ENCODE measurements around the gene GABARAPL1. TPM values are rescaled to one million over a fixed set of nuclear protein-coding genes. Genes with fewer than 3 reads are reported as not detected.

The GABARAPL1 gene
- total and polyA plus RNA-seq, 2 donors (not counting 1 experiment from before 2014, with no cell fraction given), result 4.5 to 11.9 TPM

DNA sequence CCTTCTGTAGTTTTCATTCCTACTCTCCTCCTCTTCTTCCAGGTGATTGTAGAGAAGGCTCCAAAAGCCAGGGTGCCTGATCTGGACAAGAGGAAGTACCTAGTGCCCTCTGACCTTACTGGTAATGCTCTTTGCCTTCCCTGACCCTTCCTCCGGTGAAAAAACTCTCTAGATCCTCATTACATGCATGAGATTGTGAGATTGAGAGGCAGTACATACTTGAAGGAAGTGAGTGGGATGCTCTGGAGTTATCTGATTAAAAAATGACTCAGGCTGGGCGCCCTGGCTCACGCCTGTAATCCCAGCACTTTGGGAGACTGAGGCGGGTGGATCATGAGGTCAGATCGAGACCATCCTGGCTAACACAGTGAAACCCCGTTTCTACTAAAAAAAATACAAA is 5.3 kb downstream of the GABARAPL1 start:
- Histone ChIP-seq H3K9ac (ENCODE audit: low read length) (no peak overlapping the region), H2AFZ (ENCODE audit: insufficient read depth, low read depth, low read length, poor library complexity, severe bottlenecking) (no peak overlapping the region), H3K27ac (ENCODE audit: low read length in 2 of 2) (no peak overlapping the region), H3K4me2 (replicated peaks; ENCODE audit: low read depth, low read length, poor library complexity, severe bottlenecking) (no peak overlapping the region), H4K20me1 (ENCODE audit: control insufficient read depth, insufficient read depth, low read length, poor library complexity, severe bottlenecking) (no peaks in the 10 kb centered on the region), H3K9me3 (ENCODE audit: control extremely low read depth in 1 of 3, control insufficient read depth in 2 of 3, insufficient read depth in 1 of 3, low read length in 2 of 3) (no peaks in the 10 kb centered on the region), H3K79me2 (ENCODE audit: control insufficient read depth, insufficient read depth, low read length) (no peaks in the 10 kb centered on the region), H3K4me1 (ENCODE audit: control insufficient read depth in 2 of 2, insufficient read depth in 2 of 2, low read length in 2 of 2) (peaks cover 8 to 10% of the 10 kb centered on the region in 2 donors), H3K4me3 (ENCODE audit: control extremely low read depth in 1 of 5, extremely low read depth in 1 of 5, insufficient read depth in 1 of 5, low read depth in 2 of 5, low read length in 4 of 5) (no peak overlapping the region), H3K27me3 (replicated peaks in 1 of 4; ENCODE audit: control extremely low read depth in 1 of 4, control insufficient read depth in 3 of 4, insufficient read depth in 4 of 4, low read length in 3 of 4) (peaks cover 0 to 30% (median 17%) of the 10 kb centered on the region in 4 experiments), H3K36me3 (replicated peaks in 1 of 2; ENCODE audit: control extremely low read depth in 1 of 2, control insufficient read depth in 1 of 2, extremely low read depth in 1 of 2, insufficient read depth in 2 of 2, low read length in 1 of 2) (no peaks in the 10 kb centered on the region)
- ChIA-PET CTCF (interaction anchor here (0.9 kb wide), 1 partner anchor 65 kb away, joined by 3 read pairs; no protein-coding TSS in a partner anchor), POLR2A (no interaction called here)
- DNase-seq (no peak), ATAC-seq (ENCODE audit: low read depth) (no peak)
- Mint-ChIP-seq H3K27me3 (peaks cover 31% of the 10 kb centered on the region), H3K4me3 (no peak overlapping the region), H3K9me3 (ENCODE audit: insufficient read depth) (no peaks in the 10 kb centered on the region), H3K27ac (no peak overlapping the region), H3K4me1 (peaks cover 11% of the 10 kb centered on the region)
- WGBS (ENCODE audit: insufficient coverage), result 100% methylated on average over 3 of the region's 6 CpGs
- no peak for TF ChIP-seq EZH2 (IDR thresholded peaks at IDR 0.05; ENCODE audit: borderline replicate concordance, insufficient read depth, low read depth, low read length, poor library complexity, severe bottlenecking)
- TF ChIP-seq, protein P1, sequence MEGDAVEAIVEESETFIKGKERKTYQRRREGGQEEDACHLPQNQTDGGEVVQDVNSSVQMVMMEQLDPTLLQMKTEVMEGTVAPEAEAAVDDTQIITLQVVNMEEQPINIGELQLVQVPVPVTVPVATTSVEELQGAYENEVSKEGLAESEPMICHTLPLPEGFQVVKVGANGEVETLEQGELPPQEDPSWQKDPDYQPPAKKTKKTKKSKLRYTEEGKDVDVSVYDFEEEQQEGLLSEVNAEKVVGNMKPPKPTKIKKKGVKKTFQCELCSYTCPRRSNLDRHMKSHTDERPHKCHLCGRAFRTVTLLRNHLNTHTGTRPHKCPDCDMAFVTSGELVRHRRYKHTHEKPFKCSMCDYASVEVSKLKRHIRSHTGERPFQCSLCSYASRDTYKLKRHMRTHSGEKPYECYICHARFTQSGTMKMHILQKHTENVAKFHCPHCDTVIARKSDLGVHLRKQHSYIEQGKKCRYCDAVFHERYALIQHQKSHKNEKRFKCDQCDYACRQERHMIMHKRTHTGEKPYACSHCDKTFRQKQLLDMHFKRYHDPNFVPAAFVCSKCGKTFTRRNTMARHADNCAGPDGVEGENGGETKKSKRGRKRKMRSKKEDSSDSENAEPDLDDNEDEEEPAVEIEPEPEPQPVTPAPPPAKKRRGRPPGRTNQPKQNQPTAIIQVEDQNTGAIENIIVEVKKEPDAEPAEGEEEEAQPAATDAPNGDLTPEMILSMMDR (IDR thresholded peaks at IDR 0.05), result no peak
- intact Hi-C loops (cut with micrococcal nuclease), result loop anchor here (10.0 kb wide), 1 partner anchor 957 kb away; the partner anchor contains the start of gene SMIM10L1

DNA sequence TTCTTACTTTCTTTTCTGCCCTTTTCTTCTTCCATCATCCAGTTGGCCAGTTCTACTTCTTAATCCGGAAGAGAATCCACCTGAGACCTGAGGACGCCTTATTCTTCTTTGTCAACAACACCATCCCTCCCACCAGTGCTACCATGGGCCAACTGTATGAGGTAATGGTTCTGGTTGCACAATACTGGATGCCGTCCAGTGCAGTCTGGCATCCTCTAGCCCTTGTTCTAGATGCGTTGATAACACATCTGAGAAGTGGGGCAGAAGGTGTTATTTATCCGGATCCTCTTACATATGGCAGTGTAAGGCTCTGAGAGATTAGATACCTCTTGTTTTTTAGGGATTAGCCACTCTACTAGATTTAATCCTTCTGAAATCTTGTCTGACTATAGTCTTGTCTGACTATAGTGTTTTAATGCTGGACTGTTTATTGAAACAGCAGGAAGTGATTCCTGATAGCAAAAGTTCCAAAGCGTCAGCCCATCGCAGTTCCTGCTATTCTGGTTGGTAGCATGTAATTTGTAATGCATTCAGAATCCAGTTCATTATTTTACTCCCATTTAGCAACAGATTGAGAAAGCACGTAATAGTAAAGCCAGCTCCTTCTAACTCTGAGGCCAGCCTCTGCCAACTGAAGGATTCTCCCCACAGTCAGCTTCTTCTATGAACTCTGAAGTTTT is 7.9 kb downstream of the GABARAPL1 start:
- Histone ChIP-seq H3K4me1 (ENCODE audit: control insufficient read depth in 2 of 2, insufficient read depth in 2 of 2, low read length in 2 of 2) (no peaks in the 10 kb centered on the region), H3K9me3 (ENCODE audit: control extremely low read depth in 1 of 3, control insufficient read depth in 2 of 3, insufficient read depth in 1 of 3, low read length in 2 of 3) (no peaks in the 10 kb centered on the region), H3K4me3 (ENCODE audit: control extremely low read depth in 1 of 5, extremely low read depth in 1 of 5, insufficient read depth in 1 of 5, low read depth in 2 of 5, low read length in 4 of 5) (no peak overlapping the region), H3K79me2 (ENCODE audit: control insufficient read depth, insufficient read depth, low read length) (no peaks in the 10 kb centered on the region), H2AFZ (ENCODE audit: insufficient read depth, low read depth, low read length, poor library complexity, severe bottlenecking) (no peak overlapping the region), H3K27ac (ENCODE audit: low read length in 2 of 2) (no peak overlapping the region), H3K27me3 (replicated peaks in 1 of 4; ENCODE audit: control extremely low read depth in 1 of 4, control insufficient read depth in 3 of 4, insufficient read depth in 4 of 4, low read length in 3 of 4) (peaks cover 0 to 8% (median under 1%) of the 10 kb centered on the region in 4 experiments), H3K4me2 (replicated peaks; ENCODE audit: low read depth, low read length, poor library complexity, severe bottlenecking) (no peak overlapping the region), H3K36me3 (replicated peaks in 1 of 2; ENCODE audit: control extremely low read depth in 1 of 2, control insufficient read depth in 1 of 2, extremely low read depth in 1 of 2, insufficient read depth in 2 of 2, low read length in 1 of 2) (no peaks in the 10 kb centered on the region), H4K20me1 (ENCODE audit: control insufficient read depth, insufficient read depth, low read length, poor library complexity, severe bottlenecking) (no peaks in the 10 kb centered on the region), H3K9ac (ENCODE audit: low read length) (no peak overlapping the region)
- Mint-ChIP-seq H3K4me1 (no peaks in the 10 kb centered on the region), H3K27me3 (peaks cover 12% of the 10 kb centered on the region), H3K4me3 (no peak overlapping the region), H3K27ac (no peak overlapping the region), H3K9me3 (ENCODE audit: insufficient read depth) (no peaks in the 10 kb centered on the region)
- no peak for DNase-seq
- no peak for ATAC-seq (ENCODE audit: low read depth)
- intact Hi-C loops (cut with micrococcal nuclease), result no loop called here
- TF ChIP-seq EZH2 (IDR thresholded peaks at IDR 0.05; ENCODE audit: borderline replicate concordance, insufficient read depth, low read depth, low read length, poor library complexity, severe bottlenecking), result no peak
- TF ChIP-seq, protein P1 (IDR thresholded peaks at IDR 0.05), result no peak
- 94% methylated on average over 3 of the region's 8 CpGs for WGBS (ENCODE audit: insufficient coverage)
- POLR2A ChIA-PET, result no interaction called here
- CTCF ChIA-PET, result no interaction called here
